ENCODE measurements around the gene PITX3. TPM values are rescaled to one million over a fixed set of nuclear protein-coding genes. Genes with fewer than 3 reads are reported as not detected.

Gene PITX3
- total and polyA plus RNA-seq, 9 of the 15 experiments (the other 6 are each of a cell fraction or from before 2014, with no cell fraction given), result 0.30 to 0.98 (median 0.95) TPM; not detected in 6

GRCh38 chr10:102285133-102285532 is 43.8 kb upstream of the PITX3 start:
- ATAC-seq (peak; percentile 74), DNase-seq (ENCODE audit: extremely low read depth in 1 of 4, low spot score in 3 of 4) (peak in 2 of 4 experiments; percentile 13 to 30), FAIRE-seq (peak; percentile 19)
- WGBS (ENCODE audit: insufficient coverage, low coverage, missing lambda C conversion rate), result 11% methylated on average over 2 of the region's 2 CpGs
- H3K9me1 ChIP-seq (ENCODE audit: control insufficient read depth, insufficient read depth, low read length), result no peaks in the 10 kb centered on the region
- no peak overlapping the region for H3K9ac ChIP-seq (ENCODE audit: insufficient read depth in 1 of 2, low read depth in 2 of 2, low read length in 2 of 2)
- ChIA-PET CTCF (ENCODE audit: low intra/inter-chr PET ratio) (no interaction called here), POLR2A (interaction anchor here (1.0 kb wide), 1 partner anchor 13 kb away, joined by 3 read pairs; no protein-coding TSS in a partner anchor)
- H3K79me2 ChIP-seq (ENCODE audit: control insufficient read depth, insufficient read depth, low read length), result peaks cover 69% of the 10 kb centered on the region
- H3K4me2 ChIP-seq (ENCODE audit: insufficient read depth, low read length), result peak overlapping the region; percentile 46; the same call in 1 of the 2 replicates
- H3K36me3 ChIP-seq (ENCODE audit: control insufficient read depth, insufficient read depth, low read length), result peaks cover 23% of the 10 kb centered on the region
- H3K4me3 ChIP-seq, result no peak overlapping the region
- H3K27me3 ChIP-seq (ENCODE audit: control insufficient read depth in 2 of 2, insufficient read depth in 2 of 2, low read length in 2 of 2), result no peaks in the 10 kb centered on the region
- intact Hi-C loops (cut with micrococcal nuclease), result no loop called here
- no TSS peak for BruUV-seq (replicated peaks)
- peaks cover 8% of the 10 kb centered on the region; the same call in 1 of the 2 replicates for H4K20me1 ChIP-seq (replicated peaks; ENCODE audit: control insufficient read depth, insufficient read depth, low read length)
- no peak overlapping the region for H3K27ac ChIP-seq (ENCODE audit: extremely low read depth, low read depth, low read length)
- no peaks in the 10 kb centered on the region for H3K9me3 ChIP-seq (replicated peaks; ENCODE audit: control insufficient read depth, insufficient read depth, low read depth, low read length)
- in situ Hi-C loops (cut with MboI), result no loop called here
- no peak overlapping the region for H2AFZ ChIP-seq (ENCODE audit: low read depth, low read length)
- H3K4me1 ChIP-seq (replicated peaks in 1 of 2; ENCODE audit: control insufficient read depth in 2 of 2, insufficient read depth in 2 of 2, low read length in 2 of 2), result peaks cover 0 to 17% of the 10 kb centered on the region in 2 experiments; a peak in 3 of 5 replicates
- TF ChIP-seq TCF3 (CRISPR knock-in tag; IDR thresholded peaks at IDR 0.05) (peak; percentile 58; the same call in 1 of the 2 replicates), HNRNPL (IDR thresholded peaks at IDR 0.05; ENCODE audit: low read depth, low read length) (no peak), NR0B1 (IDR thresholded peaks at IDR 0.05; ENCODE audit: partially characterized antibody) (no peak), TOE1 (IDR thresholded peaks at IDR 0.05; ENCODE audit: borderline replicate concordance) (no peak), TOE1 (CRISPR knock-in tag; IDR thresholded peaks at IDR 0.05; ENCODE audit: borderline replicate concordance, low read depth) (no peak), ZNF316 (IDR thresholded peaks at IDR 0.05) (peak; percentile 61), RUNX1 (IDR thresholded peaks at IDR 0.05; ENCODE audit: low read depth) (no peak), EP300 (IDR thresholded peaks at IDR 0.05; ENCODE audit: low read length) (peak; percentile 29; the same call in 1 of the 2 replicates), SMARCA4 (IDR thresholded peaks at IDR 0.05) (0 out of 2 replicates have a peak, but pooled peaks have one; percentile 46), CBFA2T3 (IDR thresholded peaks at IDR 0.05) (peak; percentile 59), ARID1B (IDR thresholded peaks at IDR 0.05) (peak; percentile 68), ZNF23 (CRISPR knock-in tag; IDR thresholded peaks at IDR 0.05) (no peak), PHF20 (IDR thresholded peaks at IDR 0.05; ENCODE audit: partially characterized antibody) (no peak), GMEB1 (CRISPR knock-in tag; IDR thresholded peaks at IDR 0.05) (no peak), NKRF (IDR thresholded peaks at IDR 0.05; ENCODE audit: borderline replicate concordance) (no peak), TAL1 (IDR thresholded peaks at IDR 0.05) (peak; percentile 49)
- TF ChIP-seq, protein P1, sequence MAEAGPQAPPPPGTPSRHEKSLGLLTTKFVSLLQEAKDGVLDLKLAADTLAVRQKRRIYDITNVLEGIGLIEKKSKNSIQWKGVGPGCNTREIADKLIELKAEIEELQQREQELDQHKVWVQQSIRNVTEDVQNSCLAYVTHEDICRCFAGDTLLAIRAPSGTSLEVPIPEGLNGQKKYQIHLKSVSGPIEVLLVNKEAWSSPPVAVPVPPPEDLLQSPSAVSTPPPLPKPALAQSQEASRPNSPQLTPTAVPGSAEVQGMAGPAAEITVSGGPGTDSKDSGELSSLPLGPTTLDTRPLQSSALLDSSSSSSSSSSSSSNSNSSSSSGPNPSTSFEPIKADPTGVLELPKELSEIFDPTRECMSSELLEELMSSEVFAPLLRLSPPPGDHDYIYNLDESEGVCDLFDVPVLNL (CRISPR knock-in tag; IDR thresholded peaks at IDR 0.05; ENCODE audit: low read depth), result no peak
- TF ChIP-seq, protein P2, sequence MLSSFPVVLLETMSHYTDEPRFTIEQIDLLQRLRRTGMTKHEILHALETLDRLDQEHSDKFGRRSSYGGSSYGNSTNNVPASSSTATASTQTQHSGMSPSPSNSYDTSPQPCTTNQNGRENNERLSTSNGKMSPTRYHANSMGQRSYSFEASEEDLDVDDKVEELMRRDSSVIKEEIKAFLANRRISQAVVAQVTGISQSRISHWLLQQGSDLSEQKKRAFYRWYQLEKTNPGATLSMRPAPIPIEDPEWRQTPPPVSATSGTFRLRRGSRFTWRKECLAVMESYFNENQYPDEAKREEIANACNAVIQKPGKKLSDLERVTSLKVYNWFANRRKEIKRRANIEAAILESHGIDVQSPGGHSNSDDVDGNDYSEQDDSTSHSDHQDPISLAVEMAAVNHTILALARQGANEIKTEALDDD (IDR thresholded peaks at IDR 0.05), result peak; percentile 52; the same call in 1 of the 2 replicates
